Prostate gland (tissue), 2 donors: ENCODE measurements around the gene NCAPG2. TPM values are rescaled to one million over a fixed set of nuclear protein-coding genes. Genes with fewer than 3 reads are reported as not detected.

Source experiments
- DNase-seq: peaks from one replicate; pipeline ENCODE4 v3.0.0-alpha.2; 2019; ENCODE audit warnings: low spot score
- H3K27ac ChIP-seq, 2 donors: fragments of 200-600 bp; sonication (generic); 2 replicates each; pipeline ENCODE4 v1.5.1; 2017 to 2019
- H3K27me3 ChIP-seq: fragments of 200-600 bp; sonication (generic); replicated peaks from 2 replicates; pipeline ENCODE4 v1.5.1; 2019; ENCODE audit not compliant: insufficient read depth
- H3K36me3 ChIP-seq, 2 donors: fragments of 200-600 bp; sonication (generic); 1 replicate in 1 of 2; 2 replicates in 1 of 2; pipeline versions ENCODE4 v1.5.1 to v1.8.1; 2017 to 2019
- H3K4me1 ChIP-seq: fragments of 200-600 bp; sonication (generic); replicated peaks from 2 replicates; pipeline ENCODE4 v1.5.1; 2019
- H3K4me3 ChIP-seq, 2 donors: fragments of 200-600 bp; sonication (generic); 2 replicates each; pipeline ENCODE4 v1.5.1; 2017 to 2019
- H3K9me3 ChIP-seq: fragments of 200-600 bp; sonication (generic); 2 replicates; pipeline ENCODE4 v1.5.1; 2017
- POLR2A ChIP-seq: fragments of 450-650 bp; IDR thresholded peaks from one replicate; pipeline ENCODE4 v1.6.1; 2016; ENCODE audit warnings: antibody characterized with exemption, mild to moderate bottlenecking
- POLR2AphosphoS5 ChIP-seq: sonication (generic); formaldehyde crosslinking; IDR thresholded peaks from one replicate; pipeline ENCODE4 v1.6.1; 2017; ENCODE audit warnings: antibody characterized with exemption
- WGBS: methylation state at CpG from one replicate; pipeline ENCODE4 v1.1.5; 2018; 5-methylcytosine and 5-hydroxymethylcytosine counted together
- intact Hi-C: fragments of 100-400 bp; cut with DNase I; formaldehyde crosslinking; loops from one replicate; pipeline ENCODE4 v1.14.2; 2022
- total RNA-seq, 2 donors: library from RNA; depleted of rRNA; stranded (reverse); fragments of >200 nt; gene quantifications; one replicate each; pipeline ENCODE4 v1.1.0, GENCODE V29; 2016
- TF ChIP-seq, protein P1 (sequence below), 4 experiments: fragments of 200-600 bp in 2 of 4; fragments of 450-650 bp in 2 of 4; sonication (generic) in 2 of 4; IDR thresholded peaks; 1 replicate in 3 of 4; 2 replicates in 1 of 4; pipeline ENCODE4 v1.5.1; 2016 to 2019; ENCODE audit warnings: antibody characterized with exemption in 4 of 4, mild to moderate bottlenecking in 2 of 4, moderate library complexity in 2 of 4

Gene NCAPG2
- total RNA-seq, 2 donors from 2014 or later: 7.9 to 11.9 TPM

DNA sequence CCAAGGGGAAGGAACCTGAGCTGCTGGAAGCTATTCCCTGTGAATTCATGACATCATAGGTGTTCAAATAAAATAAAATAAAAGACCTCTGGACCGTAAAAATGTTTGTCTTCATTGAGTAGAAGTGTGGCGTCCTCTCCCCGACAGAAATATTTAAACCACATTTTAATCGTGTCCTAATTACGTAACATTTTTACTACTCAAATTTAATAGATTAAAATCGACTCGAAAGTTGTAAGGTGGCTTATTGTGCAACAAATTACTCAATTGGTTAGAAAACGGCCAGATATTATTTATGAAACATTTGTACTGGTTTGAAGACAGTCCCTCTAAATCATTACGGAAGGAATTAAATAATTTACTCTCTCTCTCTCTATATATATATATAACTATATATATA is 15.5 kb upstream of the NCAPG2 start:
- no peaks in the 10 kb centered on the region for H3K4me1 ChIP-seq
- no peaks in the 10 kb centered on the region for H3K36me3 ChIP-seq
- intact Hi-C loops: no loop called here
- TF ChIP-seq POLR2A (no peak), POLR2AphosphoS5 (no peak)
- TF ChIP-seq, protein P1, sequence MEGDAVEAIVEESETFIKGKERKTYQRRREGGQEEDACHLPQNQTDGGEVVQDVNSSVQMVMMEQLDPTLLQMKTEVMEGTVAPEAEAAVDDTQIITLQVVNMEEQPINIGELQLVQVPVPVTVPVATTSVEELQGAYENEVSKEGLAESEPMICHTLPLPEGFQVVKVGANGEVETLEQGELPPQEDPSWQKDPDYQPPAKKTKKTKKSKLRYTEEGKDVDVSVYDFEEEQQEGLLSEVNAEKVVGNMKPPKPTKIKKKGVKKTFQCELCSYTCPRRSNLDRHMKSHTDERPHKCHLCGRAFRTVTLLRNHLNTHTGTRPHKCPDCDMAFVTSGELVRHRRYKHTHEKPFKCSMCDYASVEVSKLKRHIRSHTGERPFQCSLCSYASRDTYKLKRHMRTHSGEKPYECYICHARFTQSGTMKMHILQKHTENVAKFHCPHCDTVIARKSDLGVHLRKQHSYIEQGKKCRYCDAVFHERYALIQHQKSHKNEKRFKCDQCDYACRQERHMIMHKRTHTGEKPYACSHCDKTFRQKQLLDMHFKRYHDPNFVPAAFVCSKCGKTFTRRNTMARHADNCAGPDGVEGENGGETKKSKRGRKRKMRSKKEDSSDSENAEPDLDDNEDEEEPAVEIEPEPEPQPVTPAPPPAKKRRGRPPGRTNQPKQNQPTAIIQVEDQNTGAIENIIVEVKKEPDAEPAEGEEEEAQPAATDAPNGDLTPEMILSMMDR (IDR thresholded peaks at IDR 0.05): no peak
- H3K4me3 ChIP-seq: no peak overlapping the region
- no peaks in the 10 kb centered on the region for H3K27me3 ChIP-seq
- WGBS: 79% methylated on average over 9 of the region's 9 CpGs
- no peak for DNase-seq
- no peak overlapping the region for H3K27ac ChIP-seq
- H3K9me3 ChIP-seq: no peaks in the 10 kb centered on the region

DNA sequence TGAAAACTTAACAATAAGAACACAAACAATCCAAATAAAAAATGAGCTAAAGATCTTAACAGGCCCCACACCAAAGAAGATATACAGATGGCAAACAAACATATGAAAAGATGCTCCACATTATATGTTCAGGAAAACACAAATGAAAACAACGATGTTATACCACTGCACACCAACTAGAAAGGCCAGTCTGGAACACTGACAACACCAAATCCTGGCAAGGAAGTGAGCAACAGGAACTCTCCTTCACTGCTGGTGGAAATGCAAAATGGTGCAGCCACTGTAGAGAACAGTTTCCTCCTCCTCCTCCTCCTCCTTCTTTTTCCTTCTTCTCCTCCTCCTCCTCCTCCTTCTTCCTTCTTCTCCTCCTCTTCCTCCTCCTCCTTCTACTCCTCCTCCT is 12.2 kb upstream of the NCAPG2 start:
- Histone ChIP-seq H3K4me1 (no peaks in the 10 kb centered on the region), H3K9me3 (no peaks in the 10 kb centered on the region), H3K36me3 (no peaks in the 10 kb centered on the region), H3K4me3 (no peak overlapping the region), H3K27ac (no peak overlapping the region), H3K27me3 (no peaks in the 10 kb centered on the region)
- DNase-seq: no peak
- TF ChIP-seq, protein P1 (IDR thresholded peaks at IDR 0.05): no peak
- TF ChIP-seq POLR2A (no peak), POLR2AphosphoS5 (no peak)
- 81% methylated on average over 1 of the region's 1 CpG for WGBS
- intact Hi-C loops: no loop called here

GRCh38 chr7:158710651-158711102 is 6.1 kb upstream of the NCAPG2 start:
- H3K4me1 ChIP-seq: no peaks in the 10 kb centered on the region
- no peaks in the 10 kb centered on the region for H3K9me3 ChIP-seq
- DNase-seq: no peak
- H3K27ac ChIP-seq: no peak overlapping the region
- WGBS: 75% methylated on average over 7 of the region's 7 CpGs
- TF ChIP-seq POLR2A: no peak
- H3K27me3 ChIP-seq: no peaks in the 10 kb centered on the region
- no peak overlapping the region for H3K4me3 ChIP-seq
- intact Hi-C loops: no loop called here
- H3K36me3 ChIP-seq: no peaks in the 10 kb centered on the region

GRCh38 chr7:158707610-158708009 is 3.0 kb upstream of the NCAPG2 start:
- Histone ChIP-seq H3K27ac (no peak overlapping the region), H3K4me3 (no peak overlapping the region), H3K4me1 (no peaks in the 10 kb centered on the region), H3K27me3 (no peaks in the 10 kb centered on the region), H3K36me3 (no peaks in the 10 kb centered on the region), H3K9me3 (no peaks in the 10 kb centered on the region)
- intact Hi-C loops: loop anchor here (10.0 kb wide), 2 partner anchors 117 to 157 kb away; partner anchors contain the start of gene ESYT2
- no peak for DNase-seq
- TF ChIP-seq POLR2AphosphoS5: no peak
- TF ChIP-seq POLR2A: no peak
- TF ChIP-seq, protein P1 (IDR thresholded peaks at IDR 0.05): no peak
- WGBS: 44% methylated on average over 4 of the region's 4 CpGs

- H3K27me3 ChIP-seq: no peaks in the 10 kb centered on the region
- 94% methylated on average over 29 of the region's 29 CpGs for WGBS
- H3K36me3 ChIP-seq: no peaks in the 10 kb centered on the region
- TF ChIP-seq, protein P1 (IDR thresholded peaks at IDR 0.05): no peak
- no peak for TF ChIP-seq POLR2A
- TF ChIP-seq POLR2AphosphoS5: no peak
- intact Hi-C loops: loop anchor here (10.0 kb wide), 2 partner anchors 118 to 158 kb away; partner anchors contain the start of gene ESYT2
- H3K4me3 ChIP-seq: no peak overlapping the region
- DNase-seq: no peak
- H3K4me1 ChIP-seq: no peaks in the 10 kb centered on the region
- no peaks in the 10 kb centered on the region for H3K9me3 ChIP-seq
- no peak overlapping the region for H3K27ac ChIP-seq
These were observed 2.3 kb upstream of the NCAPG2 start for GRCh38 chr7:158706710-158707590.
